A549 (cell line): ENCODE results near the gene BPIFB2.

Source experiments
- ESRRA ChIP-seq: fragments of 150-350 bp; IDR thresholded peaks from 2 replicates; pipeline ENCODE4 v1.6.1; 2014; ENCODE audit warnings: mild to moderate bottlenecking, low read length, borderline replicate concordance
- FOSL2 ChIP-seq, 2 experiments: fragments of 450-650 bp in 1 of 2; fragments of >200 bp in 1 of 2; sonication (Bioruptor Twin) in 1 of 2; formaldehyde crosslinking; IDR thresholded peaks; 2 replicates each; pipeline versions ENCODE4 v1.5.0 to v1.6.1; 2016 to 2020; ENCODE audit warnings: mild to moderate bottlenecking in 1 of 2, moderate library complexity in 1 of 2
- TF ChIP-seq, protein P1 (sequence below): fragments of >200 bp; sonication (Bioruptor Twin); formaldehyde crosslinking; IDR thresholded peaks from 3 replicates; pipeline ENCODE4 v1.5.1; 2016
- TF ChIP-seq, protein P2 (sequence below): IDR thresholded peaks from 2 replicates; pipeline ENCODE4 v1.6.1; 2012; ENCODE audit warnings: low read depth, borderline replicate concordance

DNA sequence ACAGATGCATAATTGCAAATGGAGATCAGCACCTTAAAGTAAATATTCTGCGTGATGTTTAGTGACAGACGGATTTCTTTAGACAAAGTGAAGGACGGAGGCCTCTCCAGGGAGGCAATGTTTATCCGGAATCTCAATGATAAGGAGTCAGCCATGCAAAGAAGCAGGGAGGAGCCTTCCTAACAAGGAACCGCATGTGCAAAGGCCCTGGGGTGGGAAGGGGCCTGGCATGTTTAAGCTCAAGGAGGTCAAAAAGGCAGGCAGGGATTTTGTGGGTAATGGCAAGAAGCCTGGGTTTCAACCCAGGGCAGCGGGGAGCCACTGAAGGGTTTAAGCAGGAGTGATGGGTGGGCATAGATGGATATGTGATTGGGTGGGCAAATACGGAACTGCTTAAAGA lies 46.9 kb downstream of the BPIFB2 start:
- TF ChIP-seq FOSL2 (IDR thresholded peaks at IDR 0.05) (no peak), FOSL2 (CRISPR knock-in tag; IDR thresholded peaks at IDR 0.05) (no peak), ESRRA (no peak)
- TF ChIP-seq, protein P1, sequence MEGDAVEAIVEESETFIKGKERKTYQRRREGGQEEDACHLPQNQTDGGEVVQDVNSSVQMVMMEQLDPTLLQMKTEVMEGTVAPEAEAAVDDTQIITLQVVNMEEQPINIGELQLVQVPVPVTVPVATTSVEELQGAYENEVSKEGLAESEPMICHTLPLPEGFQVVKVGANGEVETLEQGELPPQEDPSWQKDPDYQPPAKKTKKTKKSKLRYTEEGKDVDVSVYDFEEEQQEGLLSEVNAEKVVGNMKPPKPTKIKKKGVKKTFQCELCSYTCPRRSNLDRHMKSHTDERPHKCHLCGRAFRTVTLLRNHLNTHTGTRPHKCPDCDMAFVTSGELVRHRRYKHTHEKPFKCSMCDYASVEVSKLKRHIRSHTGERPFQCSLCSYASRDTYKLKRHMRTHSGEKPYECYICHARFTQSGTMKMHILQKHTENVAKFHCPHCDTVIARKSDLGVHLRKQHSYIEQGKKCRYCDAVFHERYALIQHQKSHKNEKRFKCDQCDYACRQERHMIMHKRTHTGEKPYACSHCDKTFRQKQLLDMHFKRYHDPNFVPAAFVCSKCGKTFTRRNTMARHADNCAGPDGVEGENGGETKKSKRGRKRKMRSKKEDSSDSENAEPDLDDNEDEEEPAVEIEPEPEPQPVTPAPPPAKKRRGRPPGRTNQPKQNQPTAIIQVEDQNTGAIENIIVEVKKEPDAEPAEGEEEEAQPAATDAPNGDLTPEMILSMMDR: no peak
- TF ChIP-seq, protein P2, sequence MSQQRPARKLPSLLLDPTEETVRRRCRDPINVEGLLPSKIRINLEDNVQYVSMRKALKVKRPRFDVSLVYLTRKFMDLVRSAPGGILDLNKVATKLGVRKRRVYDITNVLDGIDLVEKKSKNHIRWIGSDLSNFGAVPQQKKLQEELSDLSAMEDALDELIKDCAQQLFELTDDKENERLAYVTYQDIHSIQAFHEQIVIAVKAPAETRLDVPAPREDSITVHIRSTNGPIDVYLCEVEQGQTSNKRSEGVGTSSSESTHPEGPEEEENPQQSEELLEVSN: no peak
